Renal pelvis (tissue), 4 donors: Measurements from ENCODE around the gene NR5A1. TPM values are rescaled to one million over a fixed set of nuclear protein-coding genes. Genes with fewer than 3 reads are reported as not detected.

ENCODE experiments used
- DNase-seq: peaks from one replicate; pipeline ENCODE4 v3.0.0-alpha.2; 2013
- polyA plus RNA-seq, 3 donors: library from polyadenylated mRNA; unstranded; fragments of 120-200 nt; gene quantifications; one replicate each; pipeline ENCODE4 v1.2.1, GENCODE V29; 2013; ENCODE audit not compliant: insufficient read length in 3 of 3

NR5A1 gene
- polyA plus RNA-seq, 3 donors: 0.08 to 0.34 (median 0.19) TPM

- DNase-seq: no peak
These were observed 7.7 kb upstream of the NR5A1 start for GRCh38 chr9:124514874-124515273.

- DNase-seq: no peak
These were observed 6.9 kb upstream of the NR5A1 start for GRCh38 chr9:124514125-124514524.

- no peak for DNase-seq
These were observed 6.3 kb upstream of the NR5A1 start for GRCh38 chr9:124513376-124513994.

- no peak for DNase-seq
These were observed 5.6 kb upstream of the NR5A1 start for GRCh38 chr9:124512806-124513204.

GRCh38 chr9:124511891-124512805, 4.9 kb upstream of the NR5A1 start:
- DNase-seq: no peak

GRCh38 chr9:124511426-124511840, 4.2 kb upstream of the NR5A1 start:
- DNase-seq: no peak

GRCh38 chr9:124510650-124511425, 3.6 kb upstream of the NR5A1 start:
- DNase-seq: no peak

GRCh38 chr9:124507880-124508423, 753 bp upstream of the NR5A1 start:
- no peak for DNase-seq

GRCh38 chr9:124506433-124506832, 766 bp downstream of the NR5A1 start:
- no peak for DNase-seq

GRCh38 chr9:124505901-124506346, 1.3 kb downstream of the NR5A1 start:
- DNase-seq: no peak

GRCh38 chr9:124505006-124505900, 1.9 kb downstream of the NR5A1 start:
- no peak for DNase-seq

GRCh38 chr9:124504530-124505005, 2.6 kb downstream of the NR5A1 start:
- no peak for DNase-seq

- no peak for DNase-seq
These were observed 3.3 kb downstream of the NR5A1 start for GRCh38 chr9:124503713-124504529.

GRCh38 chr9:124502711-124503702, 4.2 kb downstream of the NR5A1 start:
- DNase-seq: no peak

GRCh38 chr9:124501771-124502320, 5.4 kb downstream of the NR5A1 start:
- DNase-seq: no peak

GRCh38 chr9:124500796-124501611, 6.2 kb downstream of the NR5A1 start:
- DNase-seq: no peak

- DNase-seq: no peak
These were observed 7.0 kb downstream of the NR5A1 start for GRCh38 chr9:124500028-124500795.
